Measurements from ENCODE around the gene TOPAZ1.

Gene TOPAZ1

GRCh38 chr3:44228900-44229299 is 12.8 kb upstream of the TOPAZ1 start:
- ChIA-PET POLR2A (ENCODE audit: low non-redundant PET) (no interaction called here), CTCF (no interaction called here)
- no peak for DNase-seq (ENCODE audit: low spot score)
- TF ChIP-seq CTCF (conservative IDR thresholded peaks at IDR 0.05; ENCODE audit: low read depth), result no peak
- no peak overlapping the region for H3K27ac ChIP-seq

GRCh38 chr3:44232407-44232806 is 9.3 kb upstream of the TOPAZ1 start:
- ChIA-PET CTCF (no interaction called here), POLR2A (ENCODE audit: low non-redundant PET) (no interaction called here)
- no peak for DNase-seq (ENCODE audit: low spot score)
- H3K27ac ChIP-seq, result no peak overlapping the region
- no peak for TF ChIP-seq CTCF (conservative IDR thresholded peaks at IDR 0.05; ENCODE audit: low read depth)

GRCh38 chr3:44234648-44235268 is 6.9 kb upstream of the TOPAZ1 start:
- no peak for TF ChIP-seq CTCF (conservative IDR thresholded peaks at IDR 0.05; ENCODE audit: low read depth)
- no peak for DNase-seq (ENCODE audit: low spot score)
- H3K27ac ChIP-seq, result no peak overlapping the region
- ChIA-PET CTCF (no interaction called here), POLR2A (ENCODE audit: low non-redundant PET) (interaction anchor here (0.9 kb wide), 1 partner anchor 130 kb away, joined by 9 read pairs; no protein-coding TSS in a partner anchor)

GRCh38 chr3:44235604-44236484 is 5.8 kb upstream of the TOPAZ1 start:
- H3K27ac ChIP-seq, result no peak overlapping the region
- ChIA-PET CTCF (interaction anchor here (0.7 kb wide), 2 partner anchors 36 to 1274 kb away, joined by 3 read pairs; no protein-coding TSS in a partner anchor), POLR2A (ENCODE audit: low non-redundant PET) (no interaction called here)
- TF ChIP-seq CTCF (conservative IDR thresholded peaks at IDR 0.05; ENCODE audit: low read depth), result peak; percentile 82
- DNase-seq (ENCODE audit: low spot score), result peak; percentile 72

GRCh38 chr3:44236485-44236908 is 5.2 kb upstream of the TOPAZ1 start:
- CTCF ChIA-PET, result interaction anchor here (0.7 kb wide), 1 partner anchor 1275 kb away, joined by 3 read pairs; no protein-coding TSS in a partner anchor
- TF ChIP-seq CTCF (conservative IDR thresholded peaks at IDR 0.05; ENCODE audit: low read depth), result no peak
- no peak for DNase-seq (ENCODE audit: low spot score)

GRCh38 chr3:44237161-44237560 is 4.5 kb upstream of the TOPAZ1 start:
- no peak for TF ChIP-seq CTCF (conservative IDR thresholded peaks at IDR 0.05; ENCODE audit: low read depth)
- no peak for DNase-seq (ENCODE audit: low spot score)
- ChIA-PET POLR2A (ENCODE audit: low non-redundant PET) (no interaction called here), CTCF (no interaction called here)
- no peak overlapping the region for H3K27ac ChIP-seq

More at GRCh38 chr3:44236485-44236908, 5.2 kb upstream of the TOPAZ1 start:
- H3K27ac ChIP-seq, result no peak overlapping the region
- POLR2A ChIA-PET (ENCODE audit: low non-redundant PET), result no interaction called here

All from RWPE1 (cell line).